Epithelial cell of esophagus (primary cell): ENCODE measurements around the gene PISD.

Experiments
- DNase-seq: peaks from one replicate; pipeline ENCODE4 v3.0.0; 2010; ENCODE audit warnings: low read depth
- H3K4me3 ChIP-seq: 2 replicates; pipeline ENCODE4 v1.5.1; 2011; ENCODE audit warnings: mild to moderate bottlenecking, low read length, control low read depth
- CTCF ChIP-seq: IDR thresholded peaks from 2 replicates; pipeline ENCODE4 v1.5.1; 2011; ENCODE audit warnings: low read depth, mild to moderate bottlenecking, low read length, control low read depth, inconsistent platforms; ENCODE audit not compliant: insufficient read depth; ENCODE audit errors: missing control alignments

Gene PISD

GRCh38 chr22:31662668-31663037, 638 bp upstream of the PISD start:
- DNase-seq = no peak
- peak overlapping the region; percentile 66 for H3K4me3 ChIP-seq
- TF ChIP-seq CTCF = no peak

GRCh38 chr22:31660860-31661341, 1.1 kb downstream of the PISD start:
- DNase-seq = peak; percentile 93
- H3K4me3 ChIP-seq = peak overlapping the region; percentile 66

GRCh38 chr22:31659246-31659645, 2.8 kb downstream of the PISD start:
- peak; percentile 79 for DNase-seq
- no peak for TF ChIP-seq CTCF
- H3K4me3 ChIP-seq = no peak overlapping the region

GRCh38 chr22:31654408-31654807, 7.6 kb downstream of the PISD start:
- TF ChIP-seq CTCF = no peak
- no peak for DNase-seq
- H3K4me3 ChIP-seq = no peak overlapping the region

- DNase-seq = no peak
- no peak for TF ChIP-seq CTCF
- no peak overlapping the region for H3K4me3 ChIP-seq
These were observed 8.1 kb downstream of the PISD start for GRCh38 chr22:31653944-31654343.

GRCh38 chr22:31652911-31653684, 8.9 kb downstream of the PISD start:
- TF ChIP-seq CTCF = no peak
- H3K4me3 ChIP-seq = no peak overlapping the region
- DNase-seq = peak; percentile 66

GRCh38 chr22:31652088-31652487, 9.9 kb downstream of the PISD start:
- DNase-seq = no peak
- no peak overlapping the region for H3K4me3 ChIP-seq
- TF ChIP-seq CTCF = no peak
